Liver (tissue), 9 donors: Measurements from ENCODE around the gene LDB2. TPM values are rescaled to one million over a fixed set of nuclear protein-coding genes. Genes with fewer than 3 reads are reported as not detected.

Source experiments
- DNase-seq: peaks from one replicate; pipeline ENCODE4 v3.0.0-alpha.2; 2017; ENCODE audit warnings: low spot score
- H3K27ac ChIP-seq, 2 donors: one replicate each; pipeline ENCODE4 v1.7.0; 2013; ENCODE audit warnings: inconsistent platforms in 2 of 2, low read length in 2 of 2, control low read depth in 1 of 2, low read depth in 1 of 2, mild to moderate bottlenecking in 1 of 2
- H3K27me3 ChIP-seq, 4 donors: one replicate each; pipeline versions ENCODE4 v1.6.1 to v1.7.0; 2013; ENCODE audit warnings: low read length in 3 of 4, inconsistent platforms in 1 of 4, mild to moderate bottlenecking in 1 of 4, moderate library complexity in 1 of 4; ENCODE audit not compliant: control insufficient read depth in 4 of 4, insufficient read depth in 4 of 4
- H3K36me3 ChIP-seq, 4 donors: one replicate each; pipeline versions ENCODE4 v1.6.1 to v1.7.0; 2013; ENCODE audit warnings: low read length in 3 of 4, mild to moderate bottlenecking in 3 of 4, low read depth in 1 of 4, moderate library complexity in 1 of 4; ENCODE audit not compliant: control insufficient read depth in 4 of 4, insufficient read depth in 3 of 4
- H3K4me1 ChIP-seq, 4 donors: one replicate each; pipeline versions ENCODE4 v1.6.1 to v1.7.0; 2013; ENCODE audit warnings: low read length in 3 of 4, mild to moderate bottlenecking in 3 of 4, moderate library complexity in 1 of 4; ENCODE audit not compliant: control insufficient read depth in 4 of 4, insufficient read depth in 4 of 4
- H3K4me3 ChIP-seq, 3 donors: one replicate each; pipeline versions ENCODE4 v1.6.1 to v1.7.0; 2013; ENCODE audit warnings: low read length in 3 of 3, control low read depth in 1 of 3, low read depth in 1 of 3, mild to moderate bottlenecking in 1 of 3
- H3K9ac ChIP-seq, 2 donors: one replicate each; pipeline ENCODE4 v1.7.0; 2013; ENCODE audit warnings: low read length in 2 of 2, mild to moderate bottlenecking in 2 of 2, moderate library complexity in 2 of 2, control low read depth in 1 of 2, low read depth in 1 of 2
- H3K9me3 ChIP-seq, 4 donors: one replicate each; pipeline versions ENCODE4 v1.6.1 to v1.7.0; 2013; ENCODE audit warnings: low read length in 3 of 4; ENCODE audit not compliant: control insufficient read depth in 4 of 4
- CTCF ChIP-seq: fragments of 150-350 bp; IDR thresholded peaks from 2 replicates; pipeline ENCODE4 v1.5.1; 2017; ENCODE audit warnings: improper control_type of control experiment, low read depth, low read length; ENCODE audit not compliant: missing input control
- EGR1 ChIP-seq, 2 donors: IDR thresholded peaks; 2 replicates each; pipeline ENCODE4 v1.6.1; 2016 to 2018; ENCODE audit warnings: antibody characterized with exemption in 2 of 2, low read depth in 2 of 2
- FOXA1 ChIP-seq: IDR thresholded peaks from 2 replicates; pipeline ENCODE4 v1.6.1; 2016; ENCODE audit warnings: antibody characterized with exemption
- FOXA2 ChIP-seq: IDR thresholded peaks from 2 replicates; pipeline ENCODE4 v1.6.1; 2016; ENCODE audit warnings: antibody characterized with exemption
- GABPA ChIP-seq, 2 donors: IDR thresholded peaks in 1 of 2; conservative IDR thresholded peaks in 1 of 2; 2 replicates each; pipeline ENCODE4 v1.6.1; 2016; ENCODE audit warnings: antibody characterized with exemption in 2 of 2, mild to moderate bottlenecking in 1 of 2, moderate library complexity in 1 of 2
- HNF4A ChIP-seq, 2 donors: conservative IDR thresholded peaks; 2 replicates each; pipeline ENCODE4 v1.6.1; 2016; ENCODE audit warnings: antibody characterized with exemption in 2 of 2, mild to moderate bottlenecking in 2 of 2
- HNF4G ChIP-seq: IDR thresholded peaks from 2 replicates; pipeline ENCODE4 v1.6.1; 2016; ENCODE audit warnings: antibody characterized with exemption
- JUND ChIP-seq, 2 donors: IDR thresholded peaks; 2 replicates each; pipeline ENCODE4 v1.6.1; 2016; ENCODE audit warnings: antibody characterized with exemption in 2 of 2
- NR2F2 ChIP-seq: IDR thresholded peaks from 2 replicates; pipeline ENCODE4 v1.6.1; 2016; ENCODE audit warnings: antibody characterized with exemption
- RAD21 ChIP-seq, 2 donors: IDR thresholded peaks; 2 replicates each; pipeline ENCODE4 v1.6.1; 2016; ENCODE audit warnings: antibody characterized with exemption in 2 of 2, mild to moderate bottlenecking in 2 of 2
- RXRA ChIP-seq, 2 donors: IDR thresholded peaks; 2 replicates each; pipeline ENCODE4 v1.6.1; 2017 to 2018; ENCODE audit warnings: antibody characterized with exemption in 2 of 2, mild to moderate bottlenecking in 1 of 2
- SP1 ChIP-seq: IDR thresholded peaks from 2 replicates; pipeline ENCODE4 v1.6.1; 2018; ENCODE audit warnings: antibody characterized with exemption, mild to moderate bottlenecking
- TAF1 ChIP-seq: conservative IDR thresholded peaks from 2 replicates; pipeline ENCODE4 v1.6.1; 2016; ENCODE audit warnings: antibody characterized with exemption, mild to moderate bottlenecking
- YY1 ChIP-seq: IDR thresholded peaks from 2 replicates; pipeline ENCODE4 v1.6.1; 2016; ENCODE audit warnings: antibody characterized with exemption, mild to moderate bottlenecking
- ZBTB33 ChIP-seq: IDR thresholded peaks from 2 replicates; pipeline ENCODE4 v1.6.1; 2016; ENCODE audit warnings: antibody characterized with exemption
- WGBS: extraction: QIAGEN DNeasy Blood & Tissue Kit; methylation state at CpG from one replicate; pipeline ENCODE4 v1.1.7; 2013; 5-methylcytosine and 5-hydroxymethylcytosine counted together
- polyA plus RNA-seq, 2 donors: library from polyadenylated mRNA; stranded (reverse) in 1 of 2; unstranded in 1 of 2; fragments of 200-250 nt in 1 of 2; fragments of >200 nt in 1 of 2; fragmentation: Nextera tagmentation in 1 of 2; extraction: Ambion mirVana in 1 of 2; gene quantifications; one replicate each; pipeline versions ENCODE4 v1.2.1 to v1.2.3, GENCODE V29; 2013 to 2015
- total RNA-seq, 2 donors: library from RNA; depleted of rRNA; stranded (reverse); fragments of >200 nt; gene quantifications; one replicate each; pipeline ENCODE4 v1.2.3, GENCODE V29; 2014
- TF ChIP-seq, protein P1 (sequence below): IDR thresholded peaks from 2 replicates; pipeline ENCODE4 v1.6.1; 2016; ENCODE audit warnings: antibody characterized with exemption, mild to moderate bottlenecking
- TF ChIP-seq, protein P2 (sequence below): IDR thresholded peaks from 2 replicates; pipeline ENCODE4 v1.6.1; 2016; ENCODE audit warnings: antibody characterized with exemption
- TF ChIP-seq, protein P3 (sequence below): IDR thresholded peaks from 2 replicates; pipeline ENCODE4 v1.6.1; 2016; ENCODE audit warnings: antibody characterized with exemption
- donor health status: healthy.
- donor health status: healthy.
- donor health status: healthy.
- donor health status: healthy.
- donor health status: healthy.

The LDB2 gene
- total and polyA plus RNA-seq, 4 donors = 7.4 to 31.9 (median 16.8) TPM

DNA sequence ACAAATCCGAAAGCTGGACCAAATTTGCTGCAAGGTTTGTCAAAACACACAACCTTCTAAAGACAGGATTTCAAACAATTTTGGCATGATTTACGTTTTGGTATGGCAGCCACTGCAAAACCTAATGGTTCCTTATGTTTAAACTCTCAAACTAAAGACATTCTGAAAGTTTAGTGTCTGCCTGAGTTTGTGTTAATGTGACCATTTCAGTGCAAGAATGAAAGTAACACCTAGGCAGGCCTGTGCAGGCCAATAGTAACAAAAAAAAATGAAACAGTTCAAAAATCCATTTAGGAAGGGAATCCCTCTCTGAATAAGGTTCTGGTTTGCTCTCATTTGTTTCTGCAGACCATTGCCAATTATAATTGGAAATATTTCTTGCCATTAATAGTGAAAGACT is 1.9 kb upstream of the LDB2 start (continued):
- TF ChIP-seq HNF4A (conservative IDR thresholded peaks at IDR 0.05) (no peak), SP1 (no peak), CTCF (no peak), HNF4G (no peak), EGR1 (IDR thresholded peaks at IDR 0.05; ENCODE audit: low read depth in 2 of 2) (no peak)

- 47% methylated on average over 7 of the region's 7 CpGs for WGBS
- H3K4me3 ChIP-seq = peak overlapping the region; percentile 30 to 42 (median 37)
- H3K36me3 ChIP-seq = no peaks in the 10 kb centered on the region
- TF ChIP-seq YY1 = peak; percentile 14
- TF ChIP-seq FOXA2 = no peak
- H3K9ac ChIP-seq = peak overlapping the region; percentile 30 to 50
- H3K27ac ChIP-seq = peak overlapping the region in 1 of 2 donors; percentile 3
- no peak for DNase-seq
- no peaks in the 10 kb centered on the region for H3K9me3 ChIP-seq
- no peaks in the 10 kb centered on the region for H3K27me3 ChIP-seq
- peaks cover 0 to 7% (median 2%) of the 10 kb centered on the region in 4 donors for H3K4me1 ChIP-seq
These were observed 1.3 kb downstream of the LDB2 start for GRCh38 chr4:16896881-16897750.

DNA sequence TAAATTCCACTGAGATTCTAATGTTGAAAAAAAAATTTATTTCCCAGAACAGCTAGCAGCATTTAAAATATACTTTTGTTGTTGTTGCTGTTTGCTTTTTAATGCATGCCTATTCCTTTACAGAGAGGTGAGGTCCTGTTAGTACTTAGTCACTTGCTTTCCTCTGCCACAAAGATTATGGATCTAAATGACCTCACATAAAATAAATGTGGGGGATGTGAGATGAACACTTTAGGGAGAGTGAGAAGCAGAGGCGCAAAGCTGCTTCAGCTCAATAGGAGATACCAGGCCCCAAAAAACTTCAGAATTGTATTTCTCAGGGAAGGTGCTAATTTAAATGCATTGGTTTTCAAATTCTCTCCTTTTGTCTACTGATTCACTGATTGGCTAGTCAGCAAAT is 4.0 kb downstream of the LDB2 start:
- H3K9ac ChIP-seq = peak overlapping the region in 1 of 2 donors; percentile 49
- TF ChIP-seq RXRA (IDR thresholded peaks at IDR 0.05) (no peak), YY1 (no peak), JUND (IDR thresholded peaks at IDR 0.05) (no peak), NR2F2 (no peak), CTCF (no peak), SP1 (no peak), ZBTB33 (no peak), EGR1 (IDR thresholded peaks at IDR 0.05; ENCODE audit: low read depth in 2 of 2) (no peak), RAD21 (IDR thresholded peaks at IDR 0.05) (no peak), GABPA (IDR thresholded peaks at IDR 0.05 in 1 of 2, conservative IDR thresholded peaks at IDR 0.05 in 1 of 2) (no peak), HNF4A (conservative IDR thresholded peaks at IDR 0.05) (no peak), FOXA1 (no peak), FOXA2 (no peak), HNF4G (no peak), TAF1 (no peak)
- TF ChIP-seq, protein P1, sequence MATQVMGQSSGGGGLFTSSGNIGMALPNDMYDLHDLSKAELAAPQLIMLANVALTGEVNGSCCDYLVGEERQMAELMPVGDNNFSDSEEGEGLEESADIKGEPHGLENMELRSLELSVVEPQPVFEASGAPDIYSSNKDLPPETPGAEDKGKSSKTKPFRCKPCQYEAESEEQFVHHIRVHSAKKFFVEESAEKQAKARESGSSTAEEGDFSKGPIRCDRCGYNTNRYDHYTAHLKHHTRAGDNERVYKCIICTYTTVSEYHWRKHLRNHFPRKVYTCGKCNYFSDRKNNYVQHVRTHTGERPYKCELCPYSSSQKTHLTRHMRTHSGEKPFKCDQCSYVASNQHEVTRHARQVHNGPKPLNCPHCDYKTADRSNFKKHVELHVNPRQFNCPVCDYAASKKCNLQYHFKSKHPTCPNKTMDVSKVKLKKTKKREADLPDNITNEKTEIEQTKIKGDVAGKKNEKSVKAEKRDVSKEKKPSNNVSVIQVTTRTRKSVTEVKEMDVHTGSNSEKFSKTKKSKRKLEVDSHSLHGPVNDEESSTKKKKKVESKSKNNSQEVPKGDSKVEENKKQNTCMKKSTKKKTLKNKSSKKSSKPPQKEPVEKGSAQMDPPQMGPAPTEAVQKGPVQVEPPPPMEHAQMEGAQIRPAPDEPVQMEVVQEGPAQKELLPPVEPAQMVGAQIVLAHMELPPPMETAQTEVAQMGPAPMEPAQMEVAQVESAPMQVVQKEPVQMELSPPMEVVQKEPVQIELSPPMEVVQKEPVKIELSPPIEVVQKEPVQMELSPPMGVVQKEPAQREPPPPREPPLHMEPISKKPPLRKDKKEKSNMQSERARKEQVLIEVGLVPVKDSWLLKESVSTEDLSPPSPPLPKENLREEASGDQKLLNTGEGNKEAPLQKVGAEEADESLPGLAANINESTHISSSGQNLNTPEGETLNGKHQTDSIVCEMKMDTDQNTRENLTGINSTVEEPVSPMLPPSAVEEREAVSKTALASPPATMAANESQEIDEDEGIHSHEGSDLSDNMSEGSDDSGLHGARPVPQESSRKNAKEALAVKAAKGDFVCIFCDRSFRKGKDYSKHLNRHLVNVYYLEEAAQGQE = no peak
- TF ChIP-seq, protein P2, sequence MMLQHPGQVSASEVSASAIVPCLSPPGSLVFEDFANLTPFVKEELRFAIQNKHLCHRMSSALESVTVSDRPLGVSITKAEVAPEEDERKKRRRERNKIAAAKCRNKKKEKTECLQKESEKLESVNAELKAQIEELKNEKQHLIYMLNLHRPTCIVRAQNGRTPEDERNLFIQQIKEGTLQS = no peak
- TF ChIP-seq, protein P3, sequence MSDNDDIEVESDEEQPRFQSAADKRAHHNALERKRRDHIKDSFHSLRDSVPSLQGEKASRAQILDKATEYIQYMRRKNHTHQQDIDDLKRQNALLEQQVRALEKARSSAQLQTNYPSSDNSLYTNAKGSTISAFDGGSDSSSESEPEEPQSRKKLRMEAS = no peak
- no peak overlapping the region for H3K4me3 ChIP-seq
- H3K4me1 ChIP-seq = peaks cover 0 to 16% (median 3%) of the 10 kb centered on the region in 4 donors
- H3K27me3 ChIP-seq = no peaks in the 10 kb centered on the region
- H3K36me3 ChIP-seq = no peaks in the 10 kb centered on the region
- WGBS = 85% methylated on average over 1 of the region's 1 CpG
- DNase-seq = no peak
- no peaks in the 10 kb centered on the region for H3K9me3 ChIP-seq
- H3K27ac ChIP-seq = no peak overlapping the region
